ENCODE measurements around the gene PTK7. TPM values are rescaled to one million over a fixed set of nuclear protein-coding genes. Genes with fewer than 3 reads are reported as not detected.

Gene PTK7
- total and polyA plus RNA-seq, 3 donors from 2014 or later: 58.8 to 68.7 (median 60.8) TPM

DNA sequence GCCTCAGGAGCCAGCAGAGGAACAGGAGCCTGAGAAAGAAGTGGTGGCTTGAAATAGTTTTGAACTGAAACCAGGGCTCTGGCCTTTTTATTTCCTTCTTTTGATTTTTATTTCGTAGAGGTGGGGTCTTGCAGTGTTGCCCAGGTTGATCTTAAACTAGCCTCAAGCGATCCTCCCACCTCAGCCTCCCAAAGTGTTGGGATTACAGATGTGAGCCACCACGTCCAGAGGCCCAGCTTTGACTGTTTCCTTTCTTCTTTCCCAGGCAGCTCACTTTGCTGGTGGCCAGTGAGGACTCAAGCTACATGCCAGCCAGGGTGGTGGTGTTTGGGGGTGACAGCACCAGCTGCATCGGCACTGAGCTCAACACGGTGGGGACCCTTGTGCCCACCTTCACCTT, 126.3 kb downstream of the PTK7 start:
- no peaks in the 10 kb centered on the region for H3K4me1 ChIP-seq
- no peak overlapping the region for H3K4me3 ChIP-seq
- 77 to 90% methylated on average over 5 of the region's 5 CpGs for WGBS, 2 donors
- H3K27me3 ChIP-seq: no peaks in the 10 kb centered on the region
- TF ChIP-seq, protein P1, sequence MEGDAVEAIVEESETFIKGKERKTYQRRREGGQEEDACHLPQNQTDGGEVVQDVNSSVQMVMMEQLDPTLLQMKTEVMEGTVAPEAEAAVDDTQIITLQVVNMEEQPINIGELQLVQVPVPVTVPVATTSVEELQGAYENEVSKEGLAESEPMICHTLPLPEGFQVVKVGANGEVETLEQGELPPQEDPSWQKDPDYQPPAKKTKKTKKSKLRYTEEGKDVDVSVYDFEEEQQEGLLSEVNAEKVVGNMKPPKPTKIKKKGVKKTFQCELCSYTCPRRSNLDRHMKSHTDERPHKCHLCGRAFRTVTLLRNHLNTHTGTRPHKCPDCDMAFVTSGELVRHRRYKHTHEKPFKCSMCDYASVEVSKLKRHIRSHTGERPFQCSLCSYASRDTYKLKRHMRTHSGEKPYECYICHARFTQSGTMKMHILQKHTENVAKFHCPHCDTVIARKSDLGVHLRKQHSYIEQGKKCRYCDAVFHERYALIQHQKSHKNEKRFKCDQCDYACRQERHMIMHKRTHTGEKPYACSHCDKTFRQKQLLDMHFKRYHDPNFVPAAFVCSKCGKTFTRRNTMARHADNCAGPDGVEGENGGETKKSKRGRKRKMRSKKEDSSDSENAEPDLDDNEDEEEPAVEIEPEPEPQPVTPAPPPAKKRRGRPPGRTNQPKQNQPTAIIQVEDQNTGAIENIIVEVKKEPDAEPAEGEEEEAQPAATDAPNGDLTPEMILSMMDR (IDR thresholded peaks at IDR 0.05): no peak
- TF ChIP-seq POLR2A (IDR thresholded peaks at IDR 0.05): no peak
- intact Hi-C loops (cut with DNase I; ENCODE audit: low total_unique reads): no loop called here
- peaks cover 3% of the 10 kb centered on the region for H3K36me3 ChIP-seq (ENCODE audit: low read depth, missing control alignments)
- DNase-seq: no peak
- no peak overlapping the region for H3K27ac ChIP-seq
- no peaks in the 10 kb centered on the region for H3K9me3 ChIP-seq

DNA sequence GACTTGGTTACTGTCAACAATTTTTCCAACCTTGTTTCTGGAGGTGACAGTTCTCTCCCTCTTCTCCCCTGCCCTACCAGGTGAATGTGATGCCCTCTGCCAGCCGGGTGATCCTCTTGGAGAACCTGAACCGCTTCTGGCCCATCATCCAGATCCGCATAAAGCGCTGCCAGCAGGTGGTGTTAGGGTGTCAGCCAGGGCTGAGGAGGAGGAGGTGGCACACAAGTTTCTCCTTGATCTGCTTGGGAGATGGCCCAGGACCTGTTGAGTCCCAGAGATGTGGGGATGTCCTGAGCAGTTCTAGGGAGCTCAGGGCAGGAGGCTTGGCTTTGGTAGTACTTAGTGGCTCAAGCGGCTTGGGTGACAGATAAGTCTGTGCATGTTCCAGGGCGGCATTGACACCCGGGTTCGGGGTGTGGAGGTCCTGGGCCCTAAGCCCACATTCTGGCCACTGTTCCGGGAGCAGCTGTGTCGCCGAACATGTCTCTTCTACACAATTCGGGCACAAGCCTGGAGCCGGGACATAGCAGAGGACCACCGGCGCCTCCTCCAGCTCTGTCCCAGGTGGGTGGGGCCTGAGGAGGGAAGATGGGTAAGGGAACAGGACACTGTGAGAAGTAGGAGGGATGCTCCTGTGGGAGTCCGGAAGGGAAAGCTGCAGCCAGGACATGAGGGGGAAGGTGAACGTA, 127.1 kb downstream of the PTK7 start:
- WGBS, 2 donors: 91 to 97% methylated on average over 15 to 17 of the region's 17 CpGs
- Histone ChIP-seq H3K27me3 (no peaks in the 10 kb centered on the region), H3K27ac (no peak overlapping the region), H3K9me3 (no peaks in the 10 kb centered on the region), H3K4me3 (no peak overlapping the region), H3K4me1 (no peaks in the 10 kb centered on the region), H3K36me3 (ENCODE audit: low read depth, missing control alignments) (peaks cover 3% of the 10 kb centered on the region)
- intact Hi-C loops (cut with DNase I; ENCODE audit: low total_unique reads): no loop called here
- TF ChIP-seq POLR2A (IDR thresholded peaks at IDR 0.05): no peak
- TF ChIP-seq, protein P1 (IDR thresholded peaks at IDR 0.05): no peak
- DNase-seq: no peak

DNA sequence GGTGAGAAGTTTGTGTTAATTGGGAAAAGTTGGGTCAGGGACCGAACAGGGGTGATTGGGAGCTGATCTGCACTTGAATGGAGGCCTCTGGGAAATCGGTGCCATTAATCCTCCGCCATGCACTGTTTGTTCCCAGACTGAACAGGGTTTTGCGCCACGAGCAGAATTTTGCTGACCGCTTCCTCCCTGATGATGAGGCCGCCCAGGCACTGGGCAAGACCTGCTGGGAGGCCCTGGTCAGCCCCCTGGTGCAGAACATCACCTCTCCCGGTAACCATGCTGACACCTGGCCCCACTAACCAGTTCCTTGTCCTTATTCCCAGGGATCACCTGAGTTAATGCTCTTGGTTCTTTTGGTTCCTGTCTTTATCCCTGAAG, 127.6 kb downstream of the PTK7 start:
- no peak for DNase-seq
- Histone ChIP-seq H3K4me3 (no peak overlapping the region), H3K27ac (no peak overlapping the region), H3K4me1 (no peaks in the 10 kb centered on the region), H3K27me3 (no peaks in the 10 kb centered on the region), H3K9me3 (no peaks in the 10 kb centered on the region), H3K36me3 (ENCODE audit: low read depth, missing control alignments) (peaks cover 3% of the 10 kb centered on the region)
- intact Hi-C loops (cut with DNase I; ENCODE audit: low total_unique reads): no loop called here
- TF ChIP-seq, protein P1 (IDR thresholded peaks at IDR 0.05): no peak
- no peak for TF ChIP-seq POLR2A (IDR thresholded peaks at IDR 0.05)
- 95% methylated on average over 8 of the region's 8 CpGs for WGBS, 2 donors

DNA sequence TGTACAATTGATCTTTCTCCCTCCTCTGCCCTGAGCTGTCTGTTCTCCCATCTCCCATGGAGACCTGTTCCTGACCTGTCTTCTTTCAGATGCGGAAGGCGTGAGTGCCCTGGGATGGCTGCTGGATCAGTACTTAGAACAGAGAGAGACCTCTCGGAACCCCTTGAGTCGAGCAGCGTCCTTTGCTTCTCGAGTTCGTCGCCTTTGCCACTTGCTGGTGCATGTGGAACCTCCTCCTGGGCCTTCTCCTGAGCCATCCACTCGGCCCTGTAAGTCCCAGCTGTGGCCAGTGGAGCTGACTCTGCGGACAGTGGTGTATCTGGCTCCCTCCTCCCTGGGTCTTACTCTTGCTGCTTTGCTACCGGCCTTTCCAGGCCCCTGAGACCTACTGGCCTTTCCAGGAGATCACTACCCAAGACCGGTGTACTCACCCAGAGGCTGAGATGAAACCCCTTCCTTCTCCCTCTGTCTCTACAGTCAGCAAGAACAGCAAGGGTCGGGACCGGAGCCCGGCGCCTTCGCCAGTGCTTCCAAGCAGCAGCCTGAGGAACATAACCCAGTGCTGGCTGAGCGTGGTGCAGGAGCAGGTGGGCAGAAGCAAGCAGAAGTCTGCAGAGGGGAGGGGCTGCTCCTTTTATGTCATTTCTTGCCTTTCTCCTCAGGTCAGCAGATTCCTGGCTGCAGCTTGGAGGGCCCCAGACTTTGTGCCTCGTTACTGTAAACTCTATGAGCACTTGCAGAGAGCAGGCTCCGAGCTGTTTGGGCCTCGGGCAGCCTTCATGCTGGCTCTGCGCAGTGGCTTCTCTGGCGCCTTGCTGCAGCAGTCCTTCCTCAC, 128.4 kb downstream of the PTK7 start:
- no peaks in the 10 kb centered on the region for H3K27me3 ChIP-seq
- no peaks in the 10 kb centered on the region for H3K9me3 ChIP-seq
- DNase-seq: no peak
- no peaks in the 10 kb centered on the region for H3K4me1 ChIP-seq
- H3K4me3 ChIP-seq: no peak overlapping the region
- whole genome bisulfite sequencing, 2 donors: 93 to 97% methylated on average over 23 of the region's 23 CpGs
- no peak overlapping the region for H3K27ac ChIP-seq
- intact Hi-C loops (cut with DNase I; ENCODE audit: low total_unique reads): no loop called here
- TF ChIP-seq POLR2A (IDR thresholded peaks at IDR 0.05): no peak
- TF ChIP-seq, protein P1 (IDR thresholded peaks at IDR 0.05): no peak
- H3K36me3 ChIP-seq (ENCODE audit: low read depth, missing control alignments): no peaks in the 10 kb centered on the region
